Measurements from ENCODE around the gene TRIL. TPM values are rescaled to one million over a fixed set of nuclear protein-coding genes. Genes with fewer than 3 reads are reported as not detected.

TRIL gene
- total and polyA plus RNA-seq, 2 experiments from 2014 or later = 0.95 to 4.5 TPM

- no peak for TF ChIP-seq ZNF462 (CRISPR knock-in tag; IDR thresholded peaks at IDR 0.05)
These were observed 49.4 kb downstream of the TRIL start (continued) for GRCh38 chr7:28908775-28909174.

GRCh38 chr7:28905464-28905863 is 52.7 kb downstream of the TRIL start:
- H2AFZ ChIP-seq = no peak overlapping the region
- DNase-seq (ENCODE audit: low spot score) = no peak
- peaks cover 25% of the 10 kb centered on the region for H3K4me1 ChIP-seq (ENCODE audit: insufficient read depth)
- H3K4me1 Mint-ChIP-seq = peaks cover 24% of the 10 kb centered on the region
- no peak overlapping the region for H3K27ac ChIP-seq (ENCODE audit: low read depth)
- H3K9me3 Mint-ChIP-seq = no peaks in the 10 kb centered on the region
- no peaks in the 10 kb centered on the region for H3K27me3 Mint-ChIP-seq (ENCODE audit: insufficient read depth, low read depth, poor library complexity)
- H3F3A ChIP-seq (replicated peaks; ENCODE audit: low read depth) = no peaks in the 10 kb centered on the region
- H3K79me2 ChIP-seq (replicated peaks; ENCODE audit: insufficient read depth) = no peaks in the 10 kb centered on the region
- H3K4me3 ChIP-seq = no peak overlapping the region
- H3K27me3 ChIP-seq (ENCODE audit: insufficient read depth) = no peaks in the 10 kb centered on the region
- no peaks in the 10 kb centered on the region for H4K20me1 ChIP-seq (replicated peaks; ENCODE audit: insufficient read depth)
- H3K4me3 Mint-ChIP-seq = no peak overlapping the region
- H3K36me3 ChIP-seq (ENCODE audit: insufficient read depth) = no peaks in the 10 kb centered on the region
- H3K4me2 ChIP-seq = no peak overlapping the region
- H3K36me3 Mint-ChIP-seq (ENCODE audit: low read depth) = no peaks in the 10 kb centered on the region
- ATAC-seq = no peak
- H3K27ac Mint-ChIP-seq = no peak overlapping the region
- H3K9me2 ChIP-seq (ENCODE audit: insufficient read depth) = no peaks in the 10 kb centered on the region
- no peak for TF ChIP-seq POLR2AphosphoS5 (IDR thresholded peaks at IDR 0.05; ENCODE audit: low read depth)
- no peak for TF ChIP-seq NANOG (IDR thresholded peaks at IDR 0.05; ENCODE audit: borderline replicate concordance)
- no peak for TF ChIP-seq CREB1 (CRISPR knock-in tag; IDR thresholded peaks at IDR 0.05; ENCODE audit: low read depth)
- no peak for TF ChIP-seq JUNB (IDR thresholded peaks at IDR 0.05; ENCODE audit: unreplicated experiment)
- no peak for TF ChIP-seq EZH2phosphoT487 (IDR thresholded peaks at IDR 0.05; ENCODE audit: unreplicated experiment)
- no peak for TF ChIP-seq REST (IDR thresholded peaks at IDR 0.05; ENCODE audit: unreplicated experiment)
- no peak for TF ChIP-seq CTCF (conservative IDR thresholded peaks at IDR 0.05; ENCODE audit: low read depth in 2 of 2)
- TF ChIP-seq STAT1 (IDR thresholded peaks at IDR 0.05; ENCODE audit: unreplicated experiment) = no peak
- no peak for TF ChIP-seq ZNF114 (CRISPR knock-in tag; IDR thresholded peaks at IDR 0.05)
- no peak for TF ChIP-seq ZNF331 (CRISPR knock-in tag; IDR thresholded peaks at IDR 0.05; ENCODE audit: low read depth)

All from GM23338 (cell line).